Gastrocnemius medialis (tissue), 4 donors: ENCODE measurements around the gene ADRA2B.

ENCODE experiments used
- POLR2A ChIP-seq, 2 donors: fragments of 450-650 bp; IDR thresholded peaks; one replicate each; pipeline ENCODE4 v1.6.1; 2017; ENCODE audit warnings: antibody characterized with exemption in 2 of 2, mild to moderate bottlenecking in 2 of 2, moderate library complexity in 2 of 2
- TF ChIP-seq, protein P1 (sequence below), 5 experiments: fragments of 450-650 bp in 3 of 5; fragments of 200-600 bp in 2 of 5; sonication (generic) in 2 of 5; IDR thresholded peaks in 4 of 5; conservative IDR thresholded peaks in 1 of 5; 1 replicate in 4 of 5; 2 replicates in 1 of 5; pipeline ENCODE4 v1.5.1; 2016 to 2019; ENCODE audit warnings: antibody characterized with exemption in 5 of 5, mild to moderate bottlenecking in 3 of 5, moderate library complexity in 3 of 5

DNA sequence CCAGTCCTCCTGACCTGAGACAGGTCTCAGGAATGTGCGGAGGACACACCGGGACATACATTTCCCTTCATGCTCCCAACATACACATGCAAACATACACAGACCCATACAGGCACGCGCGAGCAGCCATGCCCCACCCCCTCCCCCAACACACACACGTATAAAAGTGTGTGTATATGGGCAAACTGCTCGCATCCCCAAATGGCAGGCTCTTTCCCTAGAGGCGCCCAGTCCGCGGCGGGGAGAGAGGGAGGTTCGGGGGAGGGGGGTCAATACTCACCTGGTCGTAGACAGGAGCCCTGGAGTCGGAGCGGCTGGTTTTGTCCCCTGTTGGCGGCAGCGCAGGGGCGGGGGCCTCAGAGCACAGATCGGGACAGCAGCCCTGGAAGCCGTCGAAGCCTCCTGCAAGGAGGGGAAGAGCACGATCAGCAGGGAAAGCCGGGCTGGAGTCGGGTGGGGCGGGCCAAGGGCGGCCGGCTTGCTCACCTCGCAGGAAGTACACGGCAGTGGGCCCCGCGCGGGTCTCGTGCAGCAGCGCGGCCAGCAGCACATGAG is 28.2 kb upstream of the ADRA2B start:
- TF ChIP-seq, protein P1, sequence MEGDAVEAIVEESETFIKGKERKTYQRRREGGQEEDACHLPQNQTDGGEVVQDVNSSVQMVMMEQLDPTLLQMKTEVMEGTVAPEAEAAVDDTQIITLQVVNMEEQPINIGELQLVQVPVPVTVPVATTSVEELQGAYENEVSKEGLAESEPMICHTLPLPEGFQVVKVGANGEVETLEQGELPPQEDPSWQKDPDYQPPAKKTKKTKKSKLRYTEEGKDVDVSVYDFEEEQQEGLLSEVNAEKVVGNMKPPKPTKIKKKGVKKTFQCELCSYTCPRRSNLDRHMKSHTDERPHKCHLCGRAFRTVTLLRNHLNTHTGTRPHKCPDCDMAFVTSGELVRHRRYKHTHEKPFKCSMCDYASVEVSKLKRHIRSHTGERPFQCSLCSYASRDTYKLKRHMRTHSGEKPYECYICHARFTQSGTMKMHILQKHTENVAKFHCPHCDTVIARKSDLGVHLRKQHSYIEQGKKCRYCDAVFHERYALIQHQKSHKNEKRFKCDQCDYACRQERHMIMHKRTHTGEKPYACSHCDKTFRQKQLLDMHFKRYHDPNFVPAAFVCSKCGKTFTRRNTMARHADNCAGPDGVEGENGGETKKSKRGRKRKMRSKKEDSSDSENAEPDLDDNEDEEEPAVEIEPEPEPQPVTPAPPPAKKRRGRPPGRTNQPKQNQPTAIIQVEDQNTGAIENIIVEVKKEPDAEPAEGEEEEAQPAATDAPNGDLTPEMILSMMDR (IDR thresholded peaks at IDR 0.05 in 4 of 5, conservative IDR thresholded peaks at IDR 0.05 in 1 of 5): no peak
- TF ChIP-seq POLR2A (IDR thresholded peaks at IDR 0.05): no peak
